Measurements from ENCODE around the gene GRAMD4.

DNA sequence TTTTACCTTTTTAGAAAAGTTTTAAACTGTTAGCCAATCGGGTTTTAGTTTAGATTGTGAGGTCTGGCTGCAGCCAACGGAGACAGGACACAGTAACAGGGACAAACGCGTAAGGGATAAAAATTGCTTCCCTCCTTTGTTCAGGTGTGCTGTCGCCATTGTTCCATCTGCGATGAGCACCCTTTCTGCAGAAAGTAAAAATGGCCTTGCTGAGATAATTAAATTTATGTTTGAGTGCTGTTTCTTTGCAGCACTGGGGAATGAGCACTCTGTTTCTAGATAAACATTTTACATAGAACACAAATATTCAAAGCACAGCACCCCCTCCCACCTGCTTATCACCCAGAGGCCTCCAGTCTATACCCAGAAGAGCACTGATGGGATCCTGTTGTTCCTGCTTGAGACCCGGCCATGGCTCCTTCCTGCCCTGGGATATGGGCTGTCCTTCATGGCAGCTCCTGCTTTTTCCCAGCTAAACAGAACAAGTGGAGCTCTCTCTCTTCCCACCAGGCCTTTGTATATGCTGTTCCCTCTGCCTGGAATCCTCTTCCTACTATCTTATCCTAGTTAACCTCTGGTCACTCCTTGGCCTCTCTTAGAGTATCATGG lies 48.4 kb upstream of the GRAMD4 start:
- TF ChIP-seq, protein P1, sequence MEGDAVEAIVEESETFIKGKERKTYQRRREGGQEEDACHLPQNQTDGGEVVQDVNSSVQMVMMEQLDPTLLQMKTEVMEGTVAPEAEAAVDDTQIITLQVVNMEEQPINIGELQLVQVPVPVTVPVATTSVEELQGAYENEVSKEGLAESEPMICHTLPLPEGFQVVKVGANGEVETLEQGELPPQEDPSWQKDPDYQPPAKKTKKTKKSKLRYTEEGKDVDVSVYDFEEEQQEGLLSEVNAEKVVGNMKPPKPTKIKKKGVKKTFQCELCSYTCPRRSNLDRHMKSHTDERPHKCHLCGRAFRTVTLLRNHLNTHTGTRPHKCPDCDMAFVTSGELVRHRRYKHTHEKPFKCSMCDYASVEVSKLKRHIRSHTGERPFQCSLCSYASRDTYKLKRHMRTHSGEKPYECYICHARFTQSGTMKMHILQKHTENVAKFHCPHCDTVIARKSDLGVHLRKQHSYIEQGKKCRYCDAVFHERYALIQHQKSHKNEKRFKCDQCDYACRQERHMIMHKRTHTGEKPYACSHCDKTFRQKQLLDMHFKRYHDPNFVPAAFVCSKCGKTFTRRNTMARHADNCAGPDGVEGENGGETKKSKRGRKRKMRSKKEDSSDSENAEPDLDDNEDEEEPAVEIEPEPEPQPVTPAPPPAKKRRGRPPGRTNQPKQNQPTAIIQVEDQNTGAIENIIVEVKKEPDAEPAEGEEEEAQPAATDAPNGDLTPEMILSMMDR (conservative IDR thresholded peaks at IDR 0.05; ENCODE audit: low read length): no peak
- TF ChIP-seq EZH2phosphoT487 (IDR thresholded peaks at IDR 0.05; ENCODE audit: borderline replicate concordance, low read depth, low read length): no peak
